Fibroblast of peridontal ligament (primary cell): ENCODE measurements around the gene OR2B6.
"Not testable (repeated sequence)": the region's sequence is repeated elsewhere in the genome, so short reads cannot be mapped to it uniquely, and the experiment has no call there.

Source experiments
- DNase-seq: peaks from one replicate; pipeline ENCODE4 v3.0.0-alpha.2; 2010; ENCODE audit errors: extremely low read depth

OR2B6 gene

GRCh38 chr6:27956941-27957340, at the start of gene OR2B6:
OR2B6 (plus strand) TSS chr6:27957241; CDS start chr6:27957241, 0 bp downstream.
- DNase-seq = no peak

DNA sequence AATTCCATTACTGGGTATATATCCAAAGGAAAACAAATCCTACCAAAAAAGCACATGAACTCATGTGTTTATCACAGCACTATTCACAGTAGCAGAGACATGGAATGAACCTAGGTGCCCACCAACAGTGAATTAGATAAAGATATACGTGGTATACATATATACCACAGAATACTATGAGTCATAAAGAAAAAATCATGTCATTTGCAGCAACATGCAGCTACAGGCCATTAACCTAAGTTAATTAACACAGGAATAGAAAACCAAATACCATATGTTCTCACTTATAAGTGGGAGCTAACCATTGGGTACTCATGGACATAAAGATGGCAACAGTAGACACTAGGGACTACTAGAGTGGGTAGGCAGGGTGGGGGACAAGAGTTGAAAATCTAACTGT, 49.0 kb upstream of the OR2B6 start:
- no peak for DNase-seq

DNA sequence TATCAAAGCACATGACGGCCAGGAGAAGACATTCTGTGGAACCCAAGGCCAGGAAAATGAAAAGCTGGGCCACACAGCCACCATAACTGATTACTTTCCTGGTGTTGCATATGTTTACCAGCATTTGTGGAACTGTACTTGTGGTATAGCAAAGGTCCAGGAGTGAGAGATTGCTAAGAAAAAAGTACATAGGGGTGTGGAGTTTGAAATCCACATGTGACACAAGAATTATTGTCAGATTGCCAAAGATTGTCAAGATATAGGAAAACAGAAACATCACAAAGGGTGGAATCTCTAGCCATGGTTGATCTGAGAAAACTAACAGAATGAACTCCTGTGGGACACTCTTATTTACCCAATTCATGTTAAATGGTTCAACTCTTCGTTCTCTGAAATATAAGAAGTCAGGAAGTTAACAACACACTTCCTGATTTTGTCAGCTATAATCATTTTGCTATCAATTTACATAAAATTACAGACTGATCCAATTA, 45.0 kb upstream of the OR2B6 start, which contains the start of gene OR2B2:
Gene OR2B2, minus strand, starts transcription at position 441 of the 491 bp plus-strand sequence. Its CDS starts 77 bp downstream, at position 364.
- DNase-seq = no peak

GRCh38 chr6:27922949-27923348, 34.1 kb upstream of the OR2B6 start:
- DNase-seq = no peak

DNA sequence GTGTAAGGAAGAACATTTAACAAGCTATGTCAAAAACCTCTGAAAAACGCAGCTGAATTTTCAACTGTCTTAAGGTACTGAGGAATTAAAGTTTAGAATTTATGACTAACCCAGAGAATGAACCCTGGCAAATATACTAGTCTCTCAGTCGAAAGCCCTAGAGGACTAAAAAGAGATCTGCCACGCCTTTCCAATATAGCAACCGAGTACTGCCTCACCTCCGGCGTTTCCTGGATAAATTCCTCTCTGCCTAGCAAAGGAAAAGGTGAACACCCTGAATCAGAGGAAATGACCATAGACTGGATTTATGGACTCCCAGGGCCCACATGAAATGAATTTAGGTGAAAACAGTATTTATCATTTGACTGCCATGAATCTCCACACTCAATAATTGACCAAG, 32.9 kb upstream of the OR2B6 start:
- no peak for DNase-seq

- DNase-seq = not testable (repeated sequence)
Measured at GRCh38 chr6:27928041-27928440, 29.0 kb upstream of the OR2B6 start.

GRCh38 chr6:27929930-27930329, 27.1 kb upstream of the OR2B6 start:
- DNase-seq = not testable (repeated sequence)

GRCh38 chr6:27931209-27931608, 25.8 kb upstream of the OR2B6 start:
- no peak for DNase-seq

- no peak for DNase-seq
Measured at GRCh38 chr6:27940766-27941165, 16.3 kb upstream of the OR2B6 start.

- not testable (repeated sequence) for DNase-seq
Measured at GRCh38 chr6:27943072-27943471, 14.0 kb upstream of the OR2B6 start.

- DNase-seq = no peak
Measured at GRCh38 chr6:27948237-27948636, 8.8 kb upstream of the OR2B6 start.

GRCh38 chr6:27951040-27951439, 6.0 kb upstream of the OR2B6 start:
- DNase-seq = no peak

DNA sequence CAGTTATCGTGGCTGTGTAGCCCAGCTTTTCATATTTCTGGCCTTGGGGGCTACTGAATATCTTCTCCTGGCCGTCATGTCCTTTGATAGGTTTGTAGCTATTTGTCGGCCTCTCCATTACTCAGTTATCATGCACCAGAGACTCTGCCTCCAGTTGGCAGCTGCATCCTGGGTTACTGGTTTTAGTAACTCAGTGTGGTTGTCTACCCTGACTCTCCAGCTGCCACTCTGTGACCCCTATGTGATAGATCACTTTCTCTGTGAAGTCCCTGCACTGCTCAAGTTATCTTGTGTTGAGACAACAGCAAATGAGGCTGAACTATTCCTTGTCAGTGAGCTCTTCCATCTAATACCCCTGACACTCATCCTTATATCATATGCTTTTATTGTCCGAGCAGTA, 475 bp downstream of the OR2B6 start:
- DNase-seq = no peak

- no peak for DNase-seq
Measured at GRCh38 chr6:27962506-27962905, 5.5 kb downstream of the OR2B6 start.

DNA sequence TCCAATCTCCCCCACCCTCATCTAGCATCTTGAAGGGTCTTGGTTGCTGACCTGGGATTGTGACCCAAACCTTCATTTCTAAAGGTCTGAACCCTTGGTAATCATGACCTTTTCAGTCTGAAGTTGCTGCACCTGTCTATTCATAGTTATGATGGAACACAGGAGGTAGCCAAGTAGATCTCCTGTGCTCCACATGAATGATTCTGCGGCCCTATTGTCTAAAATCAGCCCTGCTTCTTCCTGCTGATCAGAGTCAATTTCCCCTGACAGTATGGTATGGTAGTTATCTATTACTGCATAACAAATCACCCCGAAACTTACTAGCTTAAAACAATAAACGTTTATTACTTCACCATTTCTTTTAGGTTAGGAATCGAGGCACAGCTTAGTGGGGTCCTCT, 9.0 kb downstream of the OR2B6 start:
- no peak for DNase-seq

- no peak for DNase-seq
Measured at GRCh38 chr6:27966816-27967426, 9.9 kb downstream of the OR2B6 start.

DNA sequence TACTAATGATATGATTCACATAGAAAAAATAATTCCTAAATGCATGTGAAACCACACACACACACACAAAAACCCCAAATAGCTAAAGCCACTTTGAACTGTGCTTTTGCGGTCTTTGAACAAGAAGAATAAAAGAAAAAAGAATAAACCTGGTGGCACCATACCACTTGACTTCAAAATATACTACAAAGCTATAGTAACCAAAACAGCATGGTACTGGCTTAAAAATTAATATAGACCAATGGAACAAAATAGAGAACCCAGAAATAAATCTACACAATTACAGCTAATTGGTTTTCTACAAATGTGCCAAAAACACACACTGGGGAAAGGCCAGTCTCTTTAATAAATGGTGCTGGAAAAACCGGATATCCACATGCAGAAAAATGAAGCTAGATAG, 13.4 kb downstream of the OR2B6 start:
- no peak for DNase-seq

DNA sequence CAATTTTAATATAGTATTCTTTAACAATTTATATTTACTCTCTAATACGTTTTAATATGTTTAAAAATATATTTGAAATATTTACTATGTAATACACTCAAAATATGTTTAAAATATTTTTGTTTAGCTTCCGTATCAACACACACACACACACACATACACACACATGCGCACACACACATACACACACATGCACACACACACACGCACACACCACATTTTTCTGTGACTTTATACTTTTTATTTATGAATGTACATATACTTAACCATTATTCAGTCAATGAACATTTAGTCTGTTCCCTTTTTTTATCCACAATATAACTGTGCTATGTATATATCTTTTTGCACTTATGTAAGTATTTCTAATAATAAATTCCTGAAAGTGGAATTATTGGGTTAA, 15.7 kb downstream of the OR2B6 start:
- DNase-seq = no peak

GRCh38 chr6:27977387-27977786, 20.3 kb downstream of the OR2B6 start:
- no peak for DNase-seq

GRCh38 chr6:27978705-27979104, 21.7 kb downstream of the OR2B6 start:
- no peak for DNase-seq

DNA sequence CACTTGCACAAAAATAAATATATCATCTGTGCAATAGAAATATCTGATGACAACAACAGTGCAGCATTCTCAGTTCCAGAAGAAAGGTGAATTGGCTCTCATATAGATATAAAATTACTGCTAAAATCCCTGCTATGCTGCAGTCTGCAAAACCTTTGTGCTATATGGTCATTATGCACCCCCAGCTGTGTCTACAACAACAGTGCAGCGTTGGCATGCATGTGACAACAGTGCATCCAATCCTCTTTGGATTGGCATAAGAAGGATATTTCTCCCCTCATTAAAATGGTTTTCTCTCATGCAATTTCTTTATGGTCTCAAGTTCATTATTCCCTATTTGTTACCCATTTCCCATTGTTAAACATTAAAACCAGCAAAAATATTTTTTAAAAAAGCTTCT, 23.1 kb downstream of the OR2B6 start:
- no peak for DNase-seq

DNA sequence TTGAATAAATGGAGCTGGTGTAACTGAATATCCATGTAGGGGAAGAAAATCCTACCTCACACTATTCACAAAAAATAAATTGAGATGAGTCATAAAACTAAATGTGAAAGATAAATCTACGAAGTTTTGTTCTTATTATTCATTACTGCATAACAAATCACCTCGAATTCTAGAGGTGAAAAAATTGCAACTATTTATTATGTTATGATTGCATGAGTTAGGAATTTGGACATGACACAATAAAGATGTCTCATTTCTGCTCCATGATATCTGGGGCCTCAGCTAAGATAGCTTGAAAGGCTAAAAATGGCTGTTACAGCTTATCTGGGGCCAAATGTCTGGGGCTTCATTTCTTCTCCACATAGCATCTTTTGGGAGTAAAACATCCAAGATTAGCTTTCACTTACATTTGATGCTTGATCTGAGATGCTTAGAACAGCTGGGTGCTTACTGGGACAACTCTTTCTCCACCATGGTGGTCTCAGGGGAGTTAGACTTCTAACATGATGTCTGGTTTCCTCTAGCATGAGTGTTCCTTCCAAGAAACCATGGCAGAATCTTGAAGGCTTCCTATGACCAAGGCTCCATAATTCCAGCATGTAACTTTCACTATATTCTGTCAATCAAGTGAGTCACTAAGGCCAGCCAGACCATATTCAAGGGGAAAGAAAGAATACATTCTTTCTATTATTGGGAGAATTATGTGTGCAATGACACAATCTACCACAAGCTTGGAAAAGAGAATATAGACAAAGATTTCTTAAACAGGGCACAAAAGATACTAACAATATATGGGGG, 30.1 kb downstream of the OR2B6 start:
- no peak for DNase-seq

DNA sequence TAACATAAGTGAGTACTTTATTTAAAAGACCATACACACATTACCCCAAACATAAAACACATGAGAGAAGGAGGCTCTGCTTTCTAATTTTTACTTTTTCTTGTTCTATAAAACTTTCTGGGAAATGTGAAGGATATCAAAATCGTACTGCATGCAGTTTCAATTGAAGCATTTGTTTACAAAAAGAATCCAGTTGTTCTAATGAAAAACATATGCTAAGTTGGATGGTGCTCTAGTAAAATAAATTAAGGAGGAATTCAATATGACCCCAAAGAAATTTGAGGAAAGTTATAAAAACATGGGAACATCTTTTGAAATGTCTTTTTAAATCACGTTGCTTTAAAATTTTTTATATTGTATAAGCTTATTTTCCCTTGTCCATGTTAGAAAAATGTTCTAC, 37.6 kb downstream of the OR2B6 start:
- DNase-seq = peak; percentile 65
